NCI-H2227 (cell line): Measurements from ENCODE around the gene HSPB7.
"Not testable (repeated sequence)": the region's sequence is repeated elsewhere in the genome, so short reads cannot be mapped to it uniquely, and the experiment has no call there.

Source experiments
- DNase-seq: peaks from one replicate; lab custom pipeline; 2025; ENCODE audit not compliant: unreplicated experiment; lab: John Stamatoyannopoulos, UW

The HSPB7 gene

GRCh38 chr1:16009030-16009460 lies 8.8 kb downstream of the HSPB7 start:
- peak; percentile 92 for DNase-seq

GRCh38 chr1:16007671-16008341 lies 10.0 kb downstream of the HSPB7 start:
- no peak for DNase-seq

- no peak for DNase-seq
Measured at GRCh38 chr1:16006552-16007485, 11.0 kb downstream of the HSPB7 start.

GRCh38 chr1:16006010-16006409 lies 11.8 kb downstream of the HSPB7 start:
- DNase-seq = no peak

- no peak for DNase-seq
Measured at GRCh38 chr1:16005597-16005996, 12.2 kb downstream of the HSPB7 start.

GRCh38 chr1:16001274-16001673 lies 16.6 kb downstream of the HSPB7 start:
- not testable (repeated sequence) for DNase-seq

GRCh38 chr1:15998929-15999328 lies 18.9 kb downstream of the HSPB7 start:
- no peak for DNase-seq

GRCh38 chr1:15997637-15998280 lies 20.1 kb downstream of the HSPB7 start:
- DNase-seq = no peak

- DNase-seq = no peak
Measured at GRCh38 chr1:15997076-15997585, 20.7 kb downstream of the HSPB7 start.

- no peak for DNase-seq
Measured at GRCh38 chr1:15994590-15995351, 23.1 kb downstream of the HSPB7 start.

GRCh38 chr1:15994081-15994480 lies 23.8 kb downstream of the HSPB7 start:
- no peak for DNase-seq

- no peak for DNase-seq
Measured at GRCh38 chr1:15993666-15994065, 24.2 kb downstream of the HSPB7 start.

- no peak for DNase-seq
Measured at GRCh38 chr1:15992582-15993500, 25.0 kb downstream of the HSPB7 start.

GRCh38 chr1:15992187-15992553 lies 25.7 kb downstream of the HSPB7 start:
- DNase-seq = no peak

GRCh38 chr1:15991427-15992186 lies 26.2 kb downstream of the HSPB7 start:
- no peak for DNase-seq

- no peak for DNase-seq
Measured at GRCh38 chr1:15989776-15990175, 28.1 kb downstream of the HSPB7 start.

- DNase-seq = no peak
Measured at GRCh38 chr1:15988856-15989736, 28.7 kb downstream of the HSPB7 start.
